Effector memory CD4-positive, alpha-beta T cell (primary cell): ENCODE data around the gene ZNF283.
A peak's percentile ranks its signal among the peaks of the same experiment; 100 is the strongest.
"Not testable (repeated sequence)": the region's sequence is repeated elsewhere in the genome, so short reads cannot be mapped to it uniquely, and the experiment has no call there.

Experiments
- DNase-seq, 3 donors: peaks; one replicate each; pipeline ENCODE4 v3.0.0-alpha.2; 2020
- H3K27ac ChIP-seq: 2 replicates; pipeline ENCODE4 v1.7.0; 2013; ENCODE audit warnings: mild to moderate bottlenecking, low read length, moderate library complexity; ENCODE audit not compliant: insufficient read depth, poor library complexity, severe bottlenecking
- H3K27me3 ChIP-seq: replicated peaks from 2 replicates; pipeline ENCODE4 v1.7.0; 2013; ENCODE audit warnings: mild to moderate bottlenecking, low read length; ENCODE audit not compliant: insufficient read depth, control insufficient read depth, poor library complexity, severe bottlenecking
- H3K36me3 ChIP-seq: 2 replicates; pipeline ENCODE4 v1.7.0; 2013; ENCODE audit warnings: mild to moderate bottlenecking, low read length, moderate library complexity; ENCODE audit not compliant: control insufficient read depth, insufficient read depth
- H3K4me1 ChIP-seq: 2 replicates; pipeline ENCODE4 v1.7.0; 2013; ENCODE audit warnings: low read length, mild to moderate bottlenecking; ENCODE audit not compliant: control insufficient read depth, insufficient read depth, poor library complexity, severe bottlenecking
- H3K4me3 ChIP-seq: 2 replicates; pipeline ENCODE4 v1.7.0; 2013; ENCODE audit warnings: low read length, low read depth, mild to moderate bottlenecking; ENCODE audit not compliant: insufficient read depth, poor library complexity, severe bottlenecking
- H3K9me3 ChIP-seq: 2 replicates; pipeline ENCODE4 v1.7.0; 2013; ENCODE audit warnings: mild to moderate bottlenecking, low read length, moderate library complexity; ENCODE audit not compliant: control insufficient read depth

Gene ZNF283

GRCh38 chr19:43812688-43813087 is 14.4 kb upstream of the ZNF283 start:
- Histone ChIP-seq H3K36me3 (no peaks in the 10 kb centered on the region), H3K4me3 (no peak overlapping the region), H3K27me3 (no peaks in the 10 kb centered on the region), H3K4me1 (peaks cover 3% of the 10 kb centered on the region), H3K27ac (no peak overlapping the region), H3K9me3 (no peaks in the 10 kb centered on the region)
- DNase-seq, result no peak

GRCh38 chr19:43814663-43815352 is 12.3 kb upstream of the ZNF283 start:
- no peaks in the 10 kb centered on the region for H3K27me3 ChIP-seq
- DNase-seq, result no peak
- no peaks in the 10 kb centered on the region for H3K36me3 ChIP-seq
- H3K9me3 ChIP-seq, result no peaks in the 10 kb centered on the region
- H3K27ac ChIP-seq, result no peak overlapping the region
- no peak overlapping the region for H3K4me3 ChIP-seq
- H3K4me1 ChIP-seq, result peaks cover 3% of the 10 kb centered on the region

- not testable (repeated sequence) for DNase-seq, H3K9me3 ChIP-seq, H3K27ac ChIP-seq, H3K4me1 ChIP-seq, H3K36me3 ChIP-seq, H3K27me3 ChIP-seq, H3K4me3 ChIP-seq
Observed at GRCh38 chr19:43817454-43817853, 9.7 kb upstream of the ZNF283 start.

- Histone ChIP-seq H3K9me3 (no peaks in the 10 kb centered on the region), H3K4me1 (peaks cover 8% of the 10 kb centered on the region), H3K27ac (no peak overlapping the region), H3K27me3 (peaks cover 7% of the 10 kb centered on the region), H3K36me3 (no peaks in the 10 kb centered on the region), H3K4me3 (no peak overlapping the region)
- DNase-seq, result no peak
Observed at GRCh38 chr19:43818500-43818899, 8.6 kb upstream of the ZNF283 start.

- no peak overlapping the region for H3K27ac ChIP-seq
- DNase-seq, result no peak
- H3K4me1 ChIP-seq, result peaks cover 8% of the 10 kb centered on the region
- no peaks in the 10 kb centered on the region for H3K36me3 ChIP-seq
- H3K4me3 ChIP-seq, result peak overlapping the region; percentile 56
- no peaks in the 10 kb centered on the region for H3K9me3 ChIP-seq
- peaks cover 7% of the 10 kb centered on the region for H3K27me3 ChIP-seq
Observed at GRCh38 chr19:43820098-43820883, 6.8 kb upstream of the ZNF283 start.

- no peak for DNase-seq
- Histone ChIP-seq H3K36me3 (no peaks in the 10 kb centered on the region), H3K9me3 (no peaks in the 10 kb centered on the region), H3K4me1 (peaks cover 8% of the 10 kb centered on the region), H3K27ac (no peak overlapping the region), H3K4me3 (peak overlapping the region; percentile 56), H3K27me3 (peaks cover 7% of the 10 kb centered on the region)
Observed at GRCh38 chr19:43820884-43821215, 6.3 kb upstream of the ZNF283 start.

- not testable (repeated sequence) for DNase-seq, H3K36me3 ChIP-seq, H3K27me3 ChIP-seq, H3K9me3 ChIP-seq, H3K27ac ChIP-seq, H3K4me3 ChIP-seq
- peaks cover 11% of the 10 kb centered on the region for H3K4me1 ChIP-seq
Observed at GRCh38 chr19:43823856-43824255, 3.3 kb upstream of the ZNF283 start.

- not testable (repeated sequence) for H3K27ac ChIP-seq, DNase-seq, H3K4me3 ChIP-seq, H3K36me3 ChIP-seq, H3K27me3 ChIP-seq, H3K9me3 ChIP-seq
- H3K4me1 ChIP-seq, result peaks cover 11% of the 10 kb centered on the region
Observed at GRCh38 chr19:43824572-43824971, 2.5 kb upstream of the ZNF283 start.

GRCh38 chr19:43839139-43839538 is 12.0 kb downstream of the ZNF283 start:
- Histone ChIP-seq H3K27me3 (no peaks in the 10 kb centered on the region), H3K9me3 (peaks cover 35% of the 10 kb centered on the region), H3K36me3 (peaks cover 85% of the 10 kb centered on the region), H3K4me1 (no peaks in the 10 kb centered on the region), H3K27ac (no peak overlapping the region), H3K4me3 (no peak overlapping the region)
- DNase-seq, result no peak

- H3K4me1 ChIP-seq, result no peaks in the 10 kb centered on the region
- no peak for DNase-seq
- no peaks in the 10 kb centered on the region for H3K27me3 ChIP-seq
- H3K36me3 ChIP-seq, result peaks cover 76% of the 10 kb centered on the region
- peaks cover 41% of the 10 kb centered on the region for H3K9me3 ChIP-seq
- no peak overlapping the region for H3K4me3 ChIP-seq
- H3K27ac ChIP-seq, result no peak overlapping the region
Observed at GRCh38 chr19:43842007-43842406, 14.9 kb downstream of the ZNF283 start.
